C1 segment of cervical spinal cord (tissue), 14 donors: Measurements from ENCODE around the gene CP.
"Not testable (repeated sequence)": the region's sequence is repeated elsewhere in the genome, so short reads cannot be mapped to it uniquely, and the experiment has no call there.

Experiments used
- DNase-seq, 14 donors: peaks; one replicate each; lab custom pipeline; 2025; lab: John Stamatoyannopoulos, UW

The CP gene

GRCh38 chr3:149221783-149222517, at the start of gene CP:
Gene CP (minus strand): TSS chr3:149221829. CDS start chr3:149221792, 37 bp downstream.
- no peak for DNase-seq

GRCh38 chr3:149270180-149270579, 48.6 kb upstream of the CP start:
- no peak for DNase-seq

- no peak for DNase-seq
Measured at GRCh38 chr3:149269687-149270086, 48.1 kb upstream of the CP start.

GRCh38 chr3:149267565-149267964, 45.9 kb upstream of the CP start:
- no peak for DNase-seq

- no peak for DNase-seq
Measured at GRCh38 chr3:149266736-149267135, 45.1 kb upstream of the CP start.

- DNase-seq = no peak
Measured at GRCh38 chr3:149263856-149264255, 42.2 kb upstream of the CP start.

- DNase-seq = no peak
Measured at GRCh38 chr3:149258714-149259113, 37.1 kb upstream of the CP start.

GRCh38 chr3:149258298-149258697, 36.7 kb upstream of the CP start:
- DNase-seq = no peak

GRCh38 chr3:149252272-149252671, 30.6 kb upstream of the CP start:
- DNase-seq = no peak

- no peak for DNase-seq
Measured at GRCh38 chr3:149251186-149251585, 29.6 kb upstream of the CP start.

- DNase-seq = no peak
Measured at GRCh38 chr3:149247929-149248691, 26.5 kb upstream of the CP start.

GRCh38 chr3:149247008-149247710, 25.5 kb upstream of the CP start:
- no peak for DNase-seq

GRCh38 chr3:149245738-149246451, 24.3 kb upstream of the CP start:
- DNase-seq = no peak

- DNase-seq = no peak
Measured at GRCh38 chr3:149243540-149243939, 21.9 kb upstream of the CP start.

- DNase-seq = no peak
Measured at GRCh38 chr3:149239357-149239936, 17.8 kb upstream of the CP start.

- not testable (repeated sequence) for DNase-seq
Measured at GRCh38 chr3:149238268-149238667, 16.6 kb upstream of the CP start.

GRCh38 chr3:149235599-149236424, 14.2 kb upstream of the CP start:
- DNase-seq = no peak

- DNase-seq = no peak
Measured at GRCh38 chr3:149234671-149235245, 13.1 kb upstream of the CP start.

GRCh38 chr3:149233323-149233722, 11.7 kb upstream of the CP start:
- DNase-seq = no peak

GRCh38 chr3:149231871-149232270, 10.2 kb upstream of the CP start:
- no peak for DNase-seq
